Tibial nerve (tissue), 4 donors: ENCODE measurements around the gene TMEM132C.

Experiments
- CTCF ChIP-seq, 5 experiments: fragments of 200-600 bp in 3 of 5; fragments of 450-650 bp in 2 of 5; sonication (generic) in 3 of 5; IDR thresholded peaks; one replicate each; pipeline ENCODE4 v1.5.1; 2016 to 2019; ENCODE audit warnings: antibody characterized with exemption in 5 of 5, mild to moderate bottlenecking in 3 of 5, moderate library complexity in 2 of 5
- EP300 ChIP-seq, 2 donors: sonication (generic); formaldehyde crosslinking; IDR thresholded peaks; one replicate each; pipeline ENCODE4 v1.6.1; 2017; ENCODE audit warnings: antibody characterized with exemption in 2 of 2, mild to moderate bottlenecking in 1 of 2
- POLR2A ChIP-seq, 2 donors: fragments of 450-650 bp; IDR thresholded peaks; one replicate each; pipeline ENCODE4 v1.6.1; 2017; ENCODE audit warnings: antibody characterized with exemption in 2 of 2, mild to moderate bottlenecking in 2 of 2, moderate library complexity in 2 of 2

DNA sequence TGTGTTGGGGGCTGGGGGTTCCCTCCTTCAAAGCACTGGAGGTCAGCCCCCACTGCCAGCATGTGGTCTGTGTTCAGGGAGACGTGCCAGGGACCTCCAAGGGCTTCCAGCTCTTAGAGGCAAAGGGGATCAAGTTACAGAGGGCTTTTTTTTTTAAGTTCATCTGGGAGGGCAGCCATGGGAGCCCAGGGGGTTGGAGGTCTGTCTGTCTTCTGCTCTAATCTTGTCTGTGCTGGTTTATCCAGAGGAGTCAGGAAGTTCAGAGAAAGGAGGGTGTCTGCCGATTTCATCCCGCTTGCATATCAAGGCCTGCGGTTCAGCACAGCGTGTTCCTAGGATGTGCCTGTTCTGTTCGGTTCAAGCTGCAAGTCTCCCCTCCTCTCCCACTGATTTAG, 72.2 kb downstream of the TMEM132C start:
- no peak for TF ChIP-seq EP300 (IDR thresholded peaks at IDR 0.05)
- no peak for TF ChIP-seq CTCF (IDR thresholded peaks at IDR 0.05)
- no peak for TF ChIP-seq POLR2A (IDR thresholded peaks at IDR 0.05)
